Activated CD4-positive, alpha-beta T cell treated with anti-CD3 and anti-CD28 coated beads for 36 hours (primary cell): ENCODE results near the gene PRAMEF2. TPM values are rescaled to one million over a fixed set of nuclear protein-coding genes. Genes with fewer than 3 reads are reported as not detected.
"Not testable (repeated sequence)": the region's sequence is repeated elsewhere in the genome, so short reads cannot be mapped to it uniquely, and the experiment has no call there.

Experiments used
- ATAC-seq: fragments of 200-7000 bp; cut with Tn5 transposase; one replicate; pipeline ENCODE4 v1.10.0; 2021; ENCODE audit warnings: mild to moderate bottlenecking, moderate library complexity
- CTCF ChIA-PET: fragments of 350-600 bp; sonication (Branson Sonifier 250); formaldehyde crosslinking; loops from one replicate; lab custom pipeline; 2021; ENCODE audit warnings: antibody characterized with exemption; lab: Charles Lee
- POLR2A ChIA-PET: fragments of 350-600 bp; sonication (Branson Sonifier 250); formaldehyde crosslinking; loops from one replicate; lab custom pipeline; 2021; ENCODE audit warnings: antibody characterized with exemption, inconsistent platforms; lab: Charles Lee
- DNase-seq: peaks from one replicate; pipeline ENCODE4 v3.0.0-alpha.2; 2020
- H3K27ac Mint-ChIP-seq: one replicate; pipeline ENCODE4 v1.8.0; 2021; ENCODE audit warnings: mixed read lengths
- H3K27me3 Mint-ChIP-seq: one replicate; pipeline ENCODE4 v1.8.0; 2021; ENCODE audit warnings: mixed read lengths
- H3K36me3 Mint-ChIP-seq: one replicate; pipeline ENCODE4 v1.8.0; 2021; ENCODE audit warnings: low read depth, mixed read lengths
- H3K4me1 Mint-ChIP-seq: one replicate; pipeline ENCODE4 v1.8.0; 2021; ENCODE audit warnings: mixed read lengths
- H3K4me3 Mint-ChIP-seq: one replicate; pipeline ENCODE4 v1.8.0; 2021; ENCODE audit warnings: mild to moderate bottlenecking, moderate library complexity, mixed read lengths
- H3K9me3 Mint-ChIP-seq: one replicate; pipeline ENCODE4 v1.8.0; 2021; ENCODE audit warnings: low read depth, mixed read lengths
- intact Hi-C, 2 experiments: fragments of 100-400 bp; cut with DNase I in 1 of 2; cut with micrococcal nuclease in 1 of 2; formaldehyde crosslinking; loops; one replicate each; pipeline versions ENCODE4 v1.14.2 to v1.15.1; 2022 to 2024; cut with DNase I, micrococcal nuclease
- total RNA-seq, 2 experiments: library from RNA; stranded (reverse); gene quantifications; one replicate each; pipeline ENCODE4 v1.2.3, GENCODE V29; 2021

Gene PRAMEF2, protein sequence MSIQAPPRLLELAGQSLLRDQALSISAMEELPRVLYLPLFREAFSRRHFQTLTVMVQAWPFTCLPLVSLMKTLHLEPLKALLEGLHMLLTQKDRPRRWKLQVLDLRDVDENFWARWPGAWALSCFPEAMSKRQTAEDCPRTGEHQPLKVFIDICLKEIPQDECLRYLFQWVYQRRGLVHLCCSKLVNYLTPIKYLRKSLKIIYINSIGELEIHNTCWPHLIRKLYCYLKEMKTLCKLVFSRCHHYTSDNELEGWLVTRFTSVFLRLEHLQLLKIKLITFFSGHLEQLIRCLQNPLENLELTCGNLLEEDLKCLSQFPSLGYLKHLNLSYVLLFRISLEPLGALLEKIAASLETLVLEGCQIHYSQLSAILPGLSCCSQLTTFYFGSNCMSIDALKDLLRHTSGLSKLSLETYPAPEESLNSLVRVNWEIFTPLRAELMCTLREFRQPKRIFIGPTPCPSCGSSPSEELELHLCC
- total RNA-seq, result not detected

DNA sequence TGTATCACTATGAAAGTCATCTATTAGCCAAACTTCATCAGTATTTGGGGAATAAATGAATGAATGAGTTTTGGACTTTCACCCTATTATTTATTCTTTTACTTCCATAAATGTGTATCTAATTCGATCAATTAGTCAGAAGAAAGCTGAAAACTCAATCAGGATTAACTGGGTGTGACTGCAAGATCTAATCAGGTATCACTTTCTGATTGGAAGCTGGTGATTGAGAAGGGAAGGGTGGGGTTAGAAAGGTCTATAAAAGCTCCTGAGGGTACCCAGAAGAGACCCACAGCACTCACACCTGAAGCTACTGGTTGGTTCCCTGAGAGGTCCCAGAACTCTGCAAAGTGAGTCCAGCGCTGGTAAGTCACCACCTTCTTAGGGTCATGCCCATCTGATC is at the start of gene PRAMEF2:
Gene PRAMEF2 (plus strand): TSS at position 301 of the 400 bp plus-strand sequence. CDS start 1,924 bp downstream, outside the sequence.
- intact Hi-C loops, H3K4me1 Mint-ChIP-seq, H3K9me3 Mint-ChIP-seq, H3K27me3 Mint-ChIP-seq, CTCF ChIA-PET, H3K4me3 Mint-ChIP-seq, H3K27ac Mint-ChIP-seq, DNase-seq, POLR2A ChIA-PET, ATAC-seq, H3K36me3 Mint-ChIP-seq: not testable (repeated sequence)

DNA sequence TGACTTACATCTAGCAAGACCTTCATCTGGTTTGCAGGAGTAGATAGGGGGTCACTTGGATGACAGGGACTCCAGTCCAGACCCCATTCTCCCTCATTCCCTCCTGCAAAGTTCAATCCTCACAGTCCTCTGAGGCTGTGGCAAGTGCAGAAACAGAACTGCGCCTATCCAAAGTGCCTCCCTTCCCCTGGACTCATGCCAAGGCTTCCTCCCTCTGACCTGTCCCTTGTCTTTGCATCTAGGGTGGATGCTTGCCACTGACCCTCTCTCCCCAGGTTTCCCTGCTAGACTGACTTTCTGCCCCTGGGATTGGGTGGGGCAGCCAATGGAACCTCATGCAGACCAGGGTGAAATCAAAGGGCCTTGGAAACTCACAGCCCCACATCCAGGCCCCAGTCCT is 47.0 kb upstream of the PRAMEF2 start:
- Mint-ChIP-seq H3K27me3 (peaks cover 20% of the 10 kb centered on the region), H3K4me1 (no peaks in the 10 kb centered on the region), H3K9me3 (peaks cover 4% of the 10 kb centered on the region), H3K36me3 (no peaks in the 10 kb centered on the region), H3K27ac (no peak overlapping the region), H3K4me3 (no peak overlapping the region)
- CTCF ChIA-PET, result no interaction called here
- no peak for ATAC-seq
- DNase-seq, result no peak
- intact Hi-C loops, result no loop called here
- POLR2A ChIA-PET, result no interaction called here

DNA sequence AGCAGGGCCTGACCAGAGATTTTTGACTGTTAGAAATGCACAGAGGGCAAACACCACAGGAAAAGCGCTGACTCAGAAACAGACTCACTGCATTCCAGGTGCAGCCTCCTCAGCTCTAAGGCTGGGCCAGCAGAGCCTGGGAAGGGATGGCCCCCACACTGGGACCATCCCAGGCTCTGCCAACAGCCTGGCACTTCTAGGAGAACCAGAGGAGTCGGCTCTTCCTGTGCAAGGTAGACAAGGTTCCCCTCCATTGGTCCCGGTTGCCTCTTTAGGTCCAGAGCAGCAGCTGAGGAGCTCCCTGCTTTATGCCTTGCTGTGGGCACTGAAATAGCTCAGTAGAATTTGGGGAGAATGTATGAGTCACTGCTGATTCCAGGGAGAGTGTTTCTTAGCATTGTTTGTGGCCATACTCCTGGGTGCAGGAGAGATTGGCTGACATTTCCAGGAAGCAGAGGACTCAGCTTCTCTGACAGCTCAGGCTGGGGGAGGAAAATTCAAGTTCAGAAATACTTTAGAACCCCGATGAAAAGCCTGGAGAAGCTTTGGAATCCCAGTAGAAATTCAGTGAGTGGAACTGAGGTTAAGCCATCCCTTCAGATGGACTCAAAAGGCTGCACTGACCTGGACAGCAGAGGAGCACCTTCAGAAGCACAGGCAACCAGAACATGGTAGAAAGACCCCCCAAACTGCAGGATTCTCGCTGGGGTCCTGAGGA is 46.0 kb upstream of the PRAMEF2 start:
- H3K4me3 Mint-ChIP-seq, result no peak overlapping the region
- CTCF ChIA-PET, result no interaction called here
- H3K9me3 Mint-ChIP-seq, result no peaks in the 10 kb centered on the region
- POLR2A ChIA-PET, result no interaction called here
- DNase-seq (no peak), ATAC-seq (no peak)
- peaks cover 16% of the 10 kb centered on the region for H3K27me3 Mint-ChIP-seq
- H3K27ac Mint-ChIP-seq, result no peak overlapping the region
- no peaks in the 10 kb centered on the region for H3K36me3 Mint-ChIP-seq
- intact Hi-C loops, result no loop called here
- no peaks in the 10 kb centered on the region for H3K4me1 Mint-ChIP-seq

DNA sequence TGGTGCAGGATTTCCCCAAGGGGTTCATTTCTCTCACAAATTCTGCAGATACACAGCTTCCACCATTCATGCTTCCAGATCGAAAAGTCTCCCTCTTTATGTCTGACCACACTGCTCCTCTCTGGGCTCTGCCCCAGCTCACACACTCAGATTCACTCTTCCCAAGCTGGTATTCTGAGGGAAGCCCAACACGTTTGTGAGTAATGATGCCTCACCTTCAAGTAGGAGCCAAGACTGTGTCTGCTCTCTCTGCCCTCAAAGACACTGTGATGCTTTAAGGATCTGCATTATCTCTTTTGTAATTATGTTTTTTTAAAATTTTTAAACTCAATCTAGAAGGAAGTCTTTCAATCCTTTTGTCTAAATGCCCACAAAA is 45.5 kb upstream of the PRAMEF2 start:
- H3K27me3 Mint-ChIP-seq, result peaks cover 15% of the 10 kb centered on the region
- POLR2A ChIA-PET, result no interaction called here
- no peaks in the 10 kb centered on the region for H3K9me3 Mint-ChIP-seq
- H3K4me1 Mint-ChIP-seq, result no peaks in the 10 kb centered on the region
- ATAC-seq (no peak), DNase-seq (no peak)
- intact Hi-C loops, result no loop called here
- no peak overlapping the region for H3K4me3 Mint-ChIP-seq
- H3K27ac Mint-ChIP-seq, result no peak overlapping the region
- no peaks in the 10 kb centered on the region for H3K36me3 Mint-ChIP-seq
- CTCF ChIA-PET, result no interaction called here

DNA sequence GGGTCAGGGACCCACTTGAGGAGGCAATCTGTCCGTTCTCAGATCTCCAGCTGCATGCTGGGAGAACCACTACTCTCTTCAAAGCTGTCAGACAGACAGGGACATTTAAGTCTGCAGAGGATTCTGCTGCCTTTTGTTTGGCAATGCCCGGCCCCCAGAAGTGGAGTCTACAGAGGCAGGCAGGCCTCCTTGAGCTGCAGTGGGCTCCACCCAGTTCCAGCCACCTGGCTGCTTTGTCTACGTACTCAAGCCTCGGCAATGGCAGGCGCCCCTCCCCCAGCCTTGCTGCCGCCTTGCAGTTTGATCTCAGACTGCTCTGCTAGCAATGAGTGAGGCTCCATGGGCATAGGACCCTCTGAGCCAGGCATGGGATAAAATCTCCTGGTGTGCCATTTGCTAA is 37.8 kb upstream of the PRAMEF2 start:
- CTCF ChIA-PET, H3K4me1 Mint-ChIP-seq, H3K4me3 Mint-ChIP-seq, DNase-seq, POLR2A ChIA-PET, H3K27ac Mint-ChIP-seq, ATAC-seq, H3K9me3 Mint-ChIP-seq, intact Hi-C loops, H3K36me3 Mint-ChIP-seq: not testable (repeated sequence)
- H3K27me3 Mint-ChIP-seq, result peaks cover 10% of the 10 kb centered on the region

DNA sequence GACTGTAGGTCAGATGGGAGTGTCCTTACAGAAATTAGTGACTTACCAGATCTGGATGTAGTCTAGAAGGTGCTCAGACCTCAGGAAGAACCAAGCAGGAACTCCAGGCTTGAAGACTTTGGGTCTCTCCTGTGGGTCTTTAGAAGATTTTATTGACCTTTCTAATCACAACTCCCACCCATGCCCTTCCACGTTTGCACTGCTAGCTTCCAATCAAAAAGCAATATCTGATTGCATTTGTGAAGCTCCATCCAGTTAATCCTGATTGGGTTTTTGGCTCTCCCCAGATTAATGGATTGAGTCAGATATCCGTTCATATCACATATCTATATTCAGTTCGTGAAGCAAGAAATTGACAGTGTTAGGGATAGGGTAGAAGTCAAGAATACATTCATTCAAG is 25.6 kb upstream of the PRAMEF2 start, which contains the start of gene PRAMEF11:
Gene PRAMEF11 (minus strand): TSS at position 101 of the 400 bp plus-strand sequence. CDS start 2,621 bp downstream, outside the sequence.
- intact Hi-C loops, POLR2A ChIA-PET, ATAC-seq, H3K27ac Mint-ChIP-seq, H3K36me3 Mint-ChIP-seq, CTCF ChIA-PET, H3K4me1 Mint-ChIP-seq, H3K9me3 Mint-ChIP-seq, DNase-seq, H3K4me3 Mint-ChIP-seq, H3K27me3 Mint-ChIP-seq: not testable (repeated sequence)

DNA sequence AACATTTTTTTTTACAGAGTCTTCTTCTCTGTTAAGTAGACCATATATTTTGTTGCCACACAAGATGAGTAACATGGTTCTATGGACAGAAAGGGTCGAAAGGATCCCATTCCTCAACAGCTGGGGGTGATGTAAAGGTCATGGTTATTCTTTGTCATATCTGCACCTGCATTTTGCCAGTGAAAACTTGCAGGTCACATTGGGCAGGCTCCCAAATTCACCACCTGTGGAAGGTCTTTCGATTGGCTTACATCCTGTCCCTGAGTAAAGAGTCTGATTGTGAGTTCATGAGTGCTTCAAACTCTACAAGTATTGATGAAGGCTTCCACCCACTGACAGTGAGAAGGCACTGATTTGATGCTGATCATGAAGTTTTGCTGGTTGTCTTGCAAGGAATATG is 23.6 kb upstream of the PRAMEF2 start:
- H3K4me3 Mint-ChIP-seq, CTCF ChIA-PET, H3K27ac Mint-ChIP-seq, POLR2A ChIA-PET, ATAC-seq, H3K27me3 Mint-ChIP-seq, H3K4me1 Mint-ChIP-seq, intact Hi-C loops, H3K9me3 Mint-ChIP-seq, DNase-seq, H3K36me3 Mint-ChIP-seq: not testable (repeated sequence)

DNA sequence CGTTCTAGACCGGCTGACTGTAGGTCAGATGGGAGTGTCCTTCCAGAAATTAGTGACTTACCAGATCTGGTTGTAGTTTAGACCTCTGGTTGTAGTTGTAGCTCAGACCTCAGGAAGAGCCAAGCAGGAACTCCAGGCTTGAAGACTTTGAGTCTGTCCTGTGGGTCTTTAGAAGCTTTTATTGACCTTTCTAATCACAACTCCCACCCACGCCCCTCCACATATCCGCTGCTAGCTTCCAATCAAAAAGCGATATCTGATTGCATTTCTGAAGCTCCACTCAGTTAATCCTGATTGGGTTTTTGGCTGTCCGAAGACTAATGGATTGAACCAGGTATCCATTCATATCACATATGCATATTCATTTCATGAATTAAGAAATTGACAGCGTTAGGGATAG is 8.3 kb upstream of the PRAMEF2 start, which contains the start of gene HNRNPCL1:
Gene HNRNPCL1 (minus strand): TSS at position 101 of the 400 bp plus-strand sequence. CDS start 431 bp downstream, outside the sequence.
- H3K4me3 Mint-ChIP-seq, H3K36me3 Mint-ChIP-seq, H3K9me3 Mint-ChIP-seq, H3K27ac Mint-ChIP-seq, intact Hi-C loops, ATAC-seq, POLR2A ChIA-PET, CTCF ChIA-PET, H3K4me1 Mint-ChIP-seq, DNase-seq, H3K27me3 Mint-ChIP-seq: not testable (repeated sequence)

DNA sequence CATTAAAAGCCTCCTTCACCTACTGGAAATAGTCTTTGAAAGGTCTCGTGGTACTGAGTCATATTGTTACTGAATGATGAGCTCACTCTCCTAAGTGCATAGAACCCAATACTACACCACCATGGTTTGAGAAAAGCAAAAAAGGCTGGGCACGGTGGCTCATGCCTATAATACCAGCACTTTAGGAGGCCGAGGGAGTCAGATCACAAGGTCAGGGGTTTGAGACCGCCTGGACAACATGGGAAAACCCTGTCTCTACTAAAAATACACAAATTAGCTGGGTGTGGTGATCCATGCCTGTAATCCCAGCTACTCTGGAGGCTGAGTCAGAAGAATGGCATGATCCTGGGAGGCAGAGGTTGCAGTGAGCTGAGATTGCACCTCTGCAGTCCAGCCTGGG is 5.1 kb upstream of the PRAMEF2 start:
- Mint-ChIP-seq H3K36me3 (no peaks in the 10 kb centered on the region), H3K27me3 (peaks cover 5% of the 10 kb centered on the region), H3K27ac (no peak overlapping the region), H3K4me1 (no peaks in the 10 kb centered on the region), H3K4me3 (no peak overlapping the region), H3K9me3 (peaks cover 3% of the 10 kb centered on the region)
- CTCF ChIA-PET, result no interaction called here
- POLR2A ChIA-PET, result no interaction called here
- intact Hi-C loops, result no loop called here
- DNase-seq (no peak), ATAC-seq (no peak)

DNA sequence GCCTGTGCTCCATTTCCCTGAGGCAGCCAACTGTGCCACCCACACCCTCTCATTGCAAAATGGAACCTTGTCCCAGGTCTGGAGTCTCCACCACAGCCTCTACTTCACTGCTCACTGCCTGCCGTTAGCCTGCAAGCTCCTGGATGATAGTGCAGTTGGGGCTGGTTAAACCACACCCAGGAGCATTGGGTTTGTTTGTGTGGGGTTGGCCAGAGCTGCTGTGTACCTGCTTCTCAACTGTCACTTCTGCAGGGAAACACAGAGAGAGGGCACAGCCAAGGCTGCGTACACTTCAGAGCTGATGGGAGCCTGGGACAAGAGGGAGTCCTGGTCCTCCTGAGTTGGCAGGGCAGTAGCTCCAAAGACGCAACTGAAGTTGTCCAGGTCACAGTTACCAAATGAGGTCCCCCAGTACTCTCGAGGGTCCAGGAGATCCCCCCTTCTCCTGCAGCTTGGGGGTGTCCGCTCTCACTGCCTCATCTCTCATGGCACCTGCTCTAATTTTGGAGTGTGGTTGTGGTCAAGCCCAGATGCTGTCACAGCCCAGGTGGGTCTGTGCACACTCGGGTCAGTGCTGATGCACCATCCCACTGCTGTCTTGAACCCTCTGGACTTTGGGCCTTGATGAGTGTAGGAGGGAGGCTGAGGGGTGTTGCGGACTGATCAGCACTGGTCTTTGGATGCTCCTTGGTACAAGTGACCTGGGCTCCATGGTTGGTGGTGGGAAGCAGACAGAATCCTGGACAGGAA is 6.4 kb downstream of the PRAMEF2 start:
- H3K4me1 Mint-ChIP-seq, result not testable (repeated sequence)

DNA sequence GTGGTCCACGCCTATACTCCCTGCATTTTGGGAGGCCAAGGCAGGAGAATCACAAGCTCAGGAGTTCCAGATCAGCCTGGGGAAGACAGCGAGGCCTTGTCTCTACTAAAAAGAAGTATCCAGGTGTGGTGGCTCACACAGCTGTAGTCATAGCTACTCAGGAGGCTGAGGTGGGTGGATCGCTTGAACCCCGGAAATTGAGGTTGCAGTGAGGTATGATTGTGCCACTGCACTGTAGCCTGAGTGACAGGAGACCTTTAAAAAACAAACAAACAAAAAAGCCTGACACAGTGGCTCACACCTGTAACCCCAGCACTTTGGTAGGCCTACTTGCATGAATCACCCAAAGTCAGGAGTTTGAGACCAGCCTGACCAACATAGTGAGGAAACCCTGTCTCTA is 21.6 kb downstream of the PRAMEF2 start:
- H3K9me3 Mint-ChIP-seq, intact Hi-C loops, H3K4me1 Mint-ChIP-seq, H3K36me3 Mint-ChIP-seq, H3K27me3 Mint-ChIP-seq, ATAC-seq, POLR2A ChIA-PET, H3K27ac Mint-ChIP-seq, CTCF ChIA-PET, DNase-seq, H3K4me3 Mint-ChIP-seq: not testable (repeated sequence)

More for the DNA sequence above, 6.4 kb downstream of the PRAMEF2 start:
- H3K27me3 Mint-ChIP-seq, intact Hi-C loops, DNase-seq, CTCF ChIA-PET, H3K4me3 Mint-ChIP-seq, ATAC-seq, POLR2A ChIA-PET, H3K9me3 Mint-ChIP-seq, H3K27ac Mint-ChIP-seq, H3K36me3 Mint-ChIP-seq: not testable (repeated sequence)
